Spleen (tissue), 7 donors: ENCODE data around the gene GET4.

Experiments used
- CTCF ChIP-seq, 11 experiments: fragments of 200-600 bp in 7 of 11; fragments of 450-650 bp in 4 of 11; sonication (generic) in 4 of 11; IDR thresholded peaks in 8 of 11; conservative IDR thresholded peaks in 3 of 11; 1 replicate in 7 of 11; 2 replicates in 4 of 11; pipeline versions ENCODE4 v1.4.0 to v1.8.0; 2016 to 2021; ENCODE audit warnings: antibody characterized with exemption in 11 of 11, inconsistent platforms in 4 of 11, mild to moderate bottlenecking in 1 of 11
- POLR2A ChIP-seq, 3 donors: fragments of 450-650 bp; IDR thresholded peaks; one replicate each; pipeline ENCODE4 v1.5.1; 2017; ENCODE audit warnings: antibody characterized with exemption in 3 of 3, mild to moderate bottlenecking in 1 of 3
- POLR2AphosphoS5 ChIP-seq, 3 donors: sonication (generic); formaldehyde crosslinking; IDR thresholded peaks; one replicate each; pipeline ENCODE4 v1.5.1; 2017; ENCODE audit warnings: antibody characterized with exemption in 3 of 3
- donor health status: DM: no; HTN: no; CAD: no; lungs with moderate emphysema.
- donor health status: DM: no; HTN: no; CAD: no.
- donor health status: DM: no; HTN: no; CAD: no.

- TF ChIP-seq CTCF (IDR thresholded peaks at IDR 0.05 in 8 of 11, conservative IDR thresholded peaks at IDR 0.05 in 3 of 11) = no peak
- TF ChIP-seq POLR2AphosphoS5 (IDR thresholded peaks at IDR 0.05) = no peak
- TF ChIP-seq POLR2A (IDR thresholded peaks at IDR 0.05) = no peak
Measured at GRCh38 chr7:881441-882234, 5.3 kb downstream of the GET4 start.
